Neutrophil (primary cell): ENCODE measurements around the gene GLRA3.
"Not testable (repeated sequence)": the region's sequence is repeated elsewhere in the genome, so short reads cannot be mapped to it uniquely, and the experiment has no call there.

Source experiments
- H3K27ac ChIP-seq: fragments of 200-600 bp; sonication (generic); 2 replicates; pipeline ENCODE4 v1.5.1; 2016; ENCODE audit warnings: mild to moderate bottlenecking, moderate library complexity
- H3K27me3 ChIP-seq: fragments of 200-600 bp; sonication (generic); 2 replicates; pipeline ENCODE4 v1.6.0; 2016; ENCODE audit warnings: mild to moderate bottlenecking
- H3K36me3 ChIP-seq: fragments of 200-600 bp; sonication (generic); 2 replicates; pipeline ENCODE4 v1.5.1; 2017
- H3K4me1 ChIP-seq, 2 experiments: fragments of 200-600 bp in 1 of 2; sonication (generic) in 1 of 2; 1 replicate in 1 of 2; 2 replicates in 1 of 2; pipeline versions ENCODE4 v1.5.1 to v1.6.1; 2013 to 2016; ENCODE audit warnings: low read depth in 1 of 2, low read length in 1 of 2, mild to moderate bottlenecking in 1 of 2, moderate library complexity in 1 of 2; ENCODE audit not compliant: control insufficient read depth in 1 of 2, insufficient read depth in 1 of 2
- H3K4me3 ChIP-seq, 2 experiments: fragments of 200-600 bp in 1 of 2; sonication (generic) in 1 of 2; 1 replicate in 1 of 2; 2 replicates in 1 of 2; pipeline ENCODE4 v1.5.1; 2013 to 2016; ENCODE audit warnings: low read depth in 1 of 2, low read length in 1 of 2, mild to moderate bottlenecking in 1 of 2, moderate library complexity in 1 of 2
- H3K9me3 ChIP-seq: fragments of 200-600 bp; sonication (generic); 2 replicates; pipeline ENCODE4 v1.5.1; 2016
- CTCF ChIP-seq: fragments of 200-600 bp; sonication (generic); IDR thresholded peaks from 2 replicates; pipeline ENCODE4 v1.5.1; 2016; ENCODE audit warnings: antibody characterized with exemption

Gene GLRA3

GRCh38 chr4:174808836-174809235 lies 20.2 kb downstream of the GLRA3 start:
- Histone ChIP-seq H3K4me3 (no peak overlapping the region), H3K4me1 (no peaks in the 10 kb centered on the region), H3K36me3 (no peaks in the 10 kb centered on the region), H3K27me3 (no peaks in the 10 kb centered on the region), H3K9me3 (no peaks in the 10 kb centered on the region), H3K27ac (no peak overlapping the region)
- no peak for TF ChIP-seq CTCF

GRCh38 chr4:174808119-174808518 lies 20.9 kb downstream of the GLRA3 start:
- H3K36me3 ChIP-seq: no peaks in the 10 kb centered on the region
- H3K4me1 ChIP-seq: no peaks in the 10 kb centered on the region
- H3K27ac ChIP-seq: no peak overlapping the region
- TF ChIP-seq CTCF: no peak
- no peak overlapping the region for H3K4me3 ChIP-seq
- no peaks in the 10 kb centered on the region for H3K9me3 ChIP-seq
- H3K27me3 ChIP-seq: no peaks in the 10 kb centered on the region

- Histone ChIP-seq H3K27ac (no peak overlapping the region), H3K4me3 (no peak overlapping the region), H3K27me3 (no peaks in the 10 kb centered on the region), H3K4me1 (no peaks in the 10 kb centered on the region), H3K36me3 (no peaks in the 10 kb centered on the region), H3K9me3 (no peaks in the 10 kb centered on the region)
- no peak for TF ChIP-seq CTCF
These were observed 23.3 kb downstream of the GLRA3 start for GRCh38 chr4:174805746-174806145.

- Histone ChIP-seq H3K4me1 (no peaks in the 10 kb centered on the region), H3K27ac (no peak overlapping the region), H3K36me3 (no peaks in the 10 kb centered on the region), H3K9me3 (no peaks in the 10 kb centered on the region), H3K27me3 (no peaks in the 10 kb centered on the region), H3K4me3 (no peak overlapping the region)
- no peak for TF ChIP-seq CTCF
These were observed 34.4 kb downstream of the GLRA3 start for GRCh38 chr4:174794543-174795094.

- no peaks in the 10 kb centered on the region for H3K27me3 ChIP-seq
- H3K4me1 ChIP-seq: no peaks in the 10 kb centered on the region
- no peak overlapping the region for H3K4me3 ChIP-seq
- H3K27ac ChIP-seq: no peak overlapping the region
- no peaks in the 10 kb centered on the region for H3K9me3 ChIP-seq
- TF ChIP-seq CTCF: no peak
- no peaks in the 10 kb centered on the region for H3K36me3 ChIP-seq
These were observed 39.4 kb downstream of the GLRA3 start for GRCh38 chr4:174789657-174790056.

- not testable (repeated sequence) for H3K9me3 ChIP-seq, H3K4me1 ChIP-seq, H3K27me3 ChIP-seq, H3K27ac ChIP-seq, H3K4me3 ChIP-seq, H3K36me3 ChIP-seq
These were observed 50.6 kb downstream of the GLRA3 start for GRCh38 chr4:174778274-174778986.
